Mucosa of descending colon (tissue), 3 donors: ENCODE results near the gene CNNM3. TPM values are rescaled to one million over a fixed set of nuclear protein-coding genes. Genes with fewer than 3 reads are reported as not detected.

Source experiments
- ATAC-seq: fragments of 200-7000 bp; cut with Tn5 transposase; one replicate; pipeline ENCODE4 v1.9.1; 2020; ENCODE audit warnings: mild to moderate bottlenecking, moderate library complexity
- DNase-seq, 3 donors: peaks; one replicate each; pipeline ENCODE4 v3.0.0-alpha.2; 2020
- H3K36me3 ChIP-seq: fragments of 200-600 bp; one replicate; pipeline ENCODE4 v1.8.0; 2021; ENCODE audit warnings: low read depth, mild to moderate bottlenecking
- H3K4me1 ChIP-seq: fragments of 200-600 bp; one replicate; pipeline ENCODE4 v1.8.0; 2021; ENCODE audit warnings: low read depth, mild to moderate bottlenecking
- H3K4me3 ChIP-seq: fragments of 200-600 bp; one replicate; pipeline ENCODE4 v1.8.0; 2021; ENCODE audit warnings: mild to moderate bottlenecking
- H3K9me3 ChIP-seq: fragments of 200-600 bp; one replicate; pipeline ENCODE4 v1.8.0; 2021; ENCODE audit warnings: mild to moderate bottlenecking
- intact Hi-C, 2 donors: fragments of 100-400 bp; cut with DNase I in 1 of 2; cut with micrococcal nuclease in 1 of 2; formaldehyde crosslinking; loops; one replicate each; pipeline versions ENCODE4 v1.11.0 to v1.11.1; 2022; cut with DNase I, micrococcal nuclease
- total RNA-seq, 3 donors: library from RNA; stranded (reverse); fragmentation: NEBNext Ultra II Directional in 2 of 3; extraction: Animal tissue kit (Norgen Biotek cat#: 25700) in 2 of 3; gene quantifications; one replicate each; pipeline versions ENCODE4 v1.2.1 to v1.2.4, GENCODE V29; 2021 to 2023
- TF ChIP-seq, protein P1 (sequence below): fragments of 200-600 bp; IDR thresholded peaks from one replicate; pipeline ENCODE4 v1.8.0; 2022; ENCODE audit warnings: antibody characterized with exemption, mild to moderate bottlenecking
- donor health status: DM: no; HTN: no; CAD: no; lungs with moderate emphysema.
- donor health status: DM: no; HTN: no; CAD: no.
- donor health status: DM: no; HTN: yes; CAD: no.

CNNM3 gene
- total RNA-seq, 3 donors from 2014 or later: 21.2 to 35.5 (median 33.4) TPM

- Histone ChIP-seq H3K4me1 (peaks cover 53% of the 10 kb centered on the region), H3K36me3 (no peaks in the 10 kb centered on the region), H3K4me3 (no peak overlapping the region), H3K9me3 (no peaks in the 10 kb centered on the region)
- peak; percentile 65 for ATAC-seq
- TF ChIP-seq, protein P1, sequence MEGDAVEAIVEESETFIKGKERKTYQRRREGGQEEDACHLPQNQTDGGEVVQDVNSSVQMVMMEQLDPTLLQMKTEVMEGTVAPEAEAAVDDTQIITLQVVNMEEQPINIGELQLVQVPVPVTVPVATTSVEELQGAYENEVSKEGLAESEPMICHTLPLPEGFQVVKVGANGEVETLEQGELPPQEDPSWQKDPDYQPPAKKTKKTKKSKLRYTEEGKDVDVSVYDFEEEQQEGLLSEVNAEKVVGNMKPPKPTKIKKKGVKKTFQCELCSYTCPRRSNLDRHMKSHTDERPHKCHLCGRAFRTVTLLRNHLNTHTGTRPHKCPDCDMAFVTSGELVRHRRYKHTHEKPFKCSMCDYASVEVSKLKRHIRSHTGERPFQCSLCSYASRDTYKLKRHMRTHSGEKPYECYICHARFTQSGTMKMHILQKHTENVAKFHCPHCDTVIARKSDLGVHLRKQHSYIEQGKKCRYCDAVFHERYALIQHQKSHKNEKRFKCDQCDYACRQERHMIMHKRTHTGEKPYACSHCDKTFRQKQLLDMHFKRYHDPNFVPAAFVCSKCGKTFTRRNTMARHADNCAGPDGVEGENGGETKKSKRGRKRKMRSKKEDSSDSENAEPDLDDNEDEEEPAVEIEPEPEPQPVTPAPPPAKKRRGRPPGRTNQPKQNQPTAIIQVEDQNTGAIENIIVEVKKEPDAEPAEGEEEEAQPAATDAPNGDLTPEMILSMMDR: peak; percentile 8
- intact Hi-C loops: no loop called here
- DNase-seq: peak; percentile 79 to 84 (median 81)
Measured at GRCh38 chr2:96771796-96772618, 44.1 kb upstream of the CNNM3 start.

DNA sequence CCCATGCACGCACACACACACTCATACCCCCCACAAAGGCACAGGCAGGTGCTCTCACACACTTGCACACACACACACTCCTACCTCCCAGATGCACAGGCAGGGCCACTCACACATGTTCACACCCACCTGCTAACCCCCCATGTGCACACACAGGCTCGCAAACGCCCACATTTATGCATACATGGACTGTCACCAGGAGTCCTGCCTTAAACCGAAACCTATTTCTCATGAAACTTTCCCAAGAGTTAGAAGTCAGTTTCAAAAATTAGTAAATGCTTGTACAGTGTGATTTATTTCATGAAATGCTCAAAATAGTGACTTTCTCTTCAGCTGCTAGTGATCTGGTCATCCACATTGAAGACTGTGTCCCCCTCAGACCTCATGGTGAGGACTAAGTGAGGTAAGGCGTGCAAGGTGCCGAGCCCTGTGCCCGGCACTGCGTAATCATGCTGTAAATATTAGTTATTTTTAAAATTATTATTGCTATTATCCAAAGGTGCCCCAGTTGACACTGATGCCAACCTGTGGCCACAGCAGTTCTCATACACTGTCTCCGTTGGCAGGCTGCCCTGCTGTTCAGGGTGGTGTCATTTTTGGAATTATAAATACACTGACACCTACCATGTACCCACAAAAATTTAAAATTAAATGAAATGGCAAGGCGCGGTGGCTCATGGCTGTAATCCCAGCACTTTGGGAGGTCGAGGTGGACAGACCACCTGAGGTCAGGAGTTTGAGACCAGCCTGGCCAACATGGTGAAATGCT, 43.0 kb upstream of the CNNM3 start:
- intact Hi-C loops: no loop called here
- Histone ChIP-seq H3K4me1 (peaks cover 51% of the 10 kb centered on the region), H3K4me3 (no peak overlapping the region), H3K9me3 (no peaks in the 10 kb centered on the region), H3K36me3 (no peaks in the 10 kb centered on the region)
- TF ChIP-seq, protein P1: no peak
- DNase-seq (peak in 1 of 3 donors; percentile 60), ATAC-seq (no peak)

DNA sequence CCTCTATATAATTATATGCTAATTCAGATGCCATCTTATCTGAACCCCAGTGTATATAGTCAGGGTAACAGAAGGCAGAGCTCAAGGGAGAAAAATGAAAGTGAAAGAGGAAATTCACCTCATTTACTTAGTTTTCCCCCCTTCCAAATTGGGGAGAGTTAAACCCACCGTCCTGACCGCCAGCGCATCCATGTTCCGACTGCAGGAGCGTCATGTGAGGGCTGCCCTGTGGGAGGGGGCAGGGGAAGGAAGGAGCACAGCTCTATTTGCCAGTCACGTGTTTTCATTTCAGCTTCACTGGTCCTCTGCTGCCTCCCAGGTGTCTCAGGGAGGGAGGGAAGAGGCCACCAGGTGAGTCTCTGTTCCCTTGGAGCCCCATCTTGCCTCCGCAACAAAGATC, 42.1 kb upstream of the CNNM3 start:
- intact Hi-C loops: no loop called here

DNA sequence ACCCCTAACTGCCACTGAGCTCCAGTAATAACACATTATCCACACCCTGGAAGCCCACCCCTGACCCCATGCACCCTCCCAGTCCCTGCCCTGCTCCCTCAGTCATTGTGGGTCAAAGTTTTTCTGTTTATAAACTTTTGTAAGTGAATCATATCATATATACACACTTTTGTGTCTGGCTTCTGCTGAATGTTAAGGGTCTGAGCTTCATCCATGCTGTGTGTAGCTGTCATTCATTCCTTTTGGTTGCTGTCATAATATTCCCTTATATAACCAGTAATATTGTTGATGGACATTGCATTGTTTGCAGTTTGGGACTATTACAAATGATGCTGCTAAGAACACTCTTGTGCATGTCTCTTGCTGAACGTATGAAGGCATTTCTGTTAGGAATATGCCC, 40.9 kb upstream of the CNNM3 start:
- intact Hi-C loops: no loop called here
- no peak for ATAC-seq
- no peaks in the 10 kb centered on the region for H3K9me3 ChIP-seq
- TF ChIP-seq, protein P1: no peak
- no peak overlapping the region for H3K4me3 ChIP-seq
- DNase-seq: no peak
- peaks cover 39% of the 10 kb centered on the region for H3K4me1 ChIP-seq
- no peaks in the 10 kb centered on the region for H3K36me3 ChIP-seq

More for the DNA sequence above, 42.1 kb upstream of the CNNM3 start:
- H3K4me3 ChIP-seq: no peak overlapping the region
- H3K4me1 ChIP-seq: peaks cover 49% of the 10 kb centered on the region
- TF ChIP-seq, protein P1: no peak
- no peaks in the 10 kb centered on the region for H3K36me3 ChIP-seq
- no peaks in the 10 kb centered on the region for H3K9me3 ChIP-seq
- ATAC-seq (peak; percentile 33), DNase-seq (peak in 2 of 3 donors; percentile 46 to 72)

DNA sequence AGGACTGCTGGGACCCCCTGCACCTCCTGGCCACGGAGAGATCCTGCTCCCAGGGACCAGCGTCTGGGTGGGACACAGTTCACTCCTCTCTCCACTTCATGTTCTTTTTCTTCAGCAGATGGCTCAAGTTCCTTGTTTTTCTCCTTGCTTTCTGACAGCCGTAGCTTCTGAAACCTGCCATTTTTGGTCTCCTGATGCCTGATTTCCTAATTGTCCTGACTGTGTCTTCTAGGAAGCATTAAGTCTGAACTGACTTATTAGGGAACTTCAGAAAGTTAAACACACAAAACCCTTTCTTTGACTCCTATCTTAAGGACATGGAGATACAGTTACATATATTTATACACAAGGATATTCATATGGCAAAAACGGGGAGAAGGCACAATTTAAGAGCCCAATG, 32.7 kb upstream of the CNNM3 start:
- no peaks in the 10 kb centered on the region for H3K9me3 ChIP-seq
- peaks cover 39% of the 10 kb centered on the region for H3K4me1 ChIP-seq
- ATAC-seq: no peak
- DNase-seq: no peak
- H3K4me3 ChIP-seq: no peak overlapping the region
- TF ChIP-seq, protein P1: no peak
- H3K36me3 ChIP-seq: no peaks in the 10 kb centered on the region
- intact Hi-C loops: no loop called here
